Iris pigment epithelial cell (primary cell): ENCODE data around the gene ATP6V1G2.

Experiments
- DNase-seq: peaks from one replicate; pipeline ENCODE4 v3.0.0-alpha.2; 2011; ENCODE audit warnings: low read depth

The ATP6V1G2 gene

DNA sequence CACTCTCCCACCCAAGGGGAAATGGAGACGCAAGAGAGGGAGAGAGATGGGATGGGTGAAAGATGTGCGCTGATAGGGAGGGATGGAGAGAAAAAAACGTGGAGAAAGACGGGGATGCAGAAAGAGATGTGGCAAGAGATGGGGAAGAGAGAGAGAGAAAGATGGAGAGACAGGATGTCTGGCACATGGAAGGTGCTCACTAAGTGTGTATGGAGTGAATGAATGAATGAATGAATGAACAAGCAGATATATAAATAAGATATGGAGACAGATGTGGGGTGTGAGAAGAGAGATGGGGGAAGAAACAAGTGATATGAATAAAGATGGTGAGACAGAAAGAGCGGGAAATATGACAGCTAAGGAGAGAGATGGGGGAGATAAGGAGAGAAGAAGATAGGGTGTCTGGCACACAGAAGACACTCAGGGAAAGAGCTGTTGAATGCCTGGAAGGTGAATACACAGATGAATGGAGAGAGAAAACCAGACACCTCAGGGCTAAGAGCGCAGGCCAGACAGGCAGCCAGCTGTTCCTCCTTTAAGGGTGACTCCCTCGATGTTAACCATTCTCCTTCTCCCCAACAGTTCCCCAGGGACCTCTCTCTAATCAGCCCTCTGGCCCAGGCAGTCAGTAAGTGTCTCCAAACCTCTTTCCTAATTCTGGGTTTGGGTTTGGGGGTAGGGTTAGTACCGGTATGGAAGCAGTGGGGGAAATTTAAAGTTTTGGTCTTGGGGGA, 29.7 kb upstream of the ATP6V1G2 start:
- DNase-seq = no peak

GRCh38 chr6:31575335-31575901, 29.0 kb upstream of the ATP6V1G2 start, which contains the start of gene TNF:
Gene TNF (plus strand): TSS chr6:31575565. CDS start chr6:31575742, 177 bp downstream.
- no peak for DNase-seq

DNA sequence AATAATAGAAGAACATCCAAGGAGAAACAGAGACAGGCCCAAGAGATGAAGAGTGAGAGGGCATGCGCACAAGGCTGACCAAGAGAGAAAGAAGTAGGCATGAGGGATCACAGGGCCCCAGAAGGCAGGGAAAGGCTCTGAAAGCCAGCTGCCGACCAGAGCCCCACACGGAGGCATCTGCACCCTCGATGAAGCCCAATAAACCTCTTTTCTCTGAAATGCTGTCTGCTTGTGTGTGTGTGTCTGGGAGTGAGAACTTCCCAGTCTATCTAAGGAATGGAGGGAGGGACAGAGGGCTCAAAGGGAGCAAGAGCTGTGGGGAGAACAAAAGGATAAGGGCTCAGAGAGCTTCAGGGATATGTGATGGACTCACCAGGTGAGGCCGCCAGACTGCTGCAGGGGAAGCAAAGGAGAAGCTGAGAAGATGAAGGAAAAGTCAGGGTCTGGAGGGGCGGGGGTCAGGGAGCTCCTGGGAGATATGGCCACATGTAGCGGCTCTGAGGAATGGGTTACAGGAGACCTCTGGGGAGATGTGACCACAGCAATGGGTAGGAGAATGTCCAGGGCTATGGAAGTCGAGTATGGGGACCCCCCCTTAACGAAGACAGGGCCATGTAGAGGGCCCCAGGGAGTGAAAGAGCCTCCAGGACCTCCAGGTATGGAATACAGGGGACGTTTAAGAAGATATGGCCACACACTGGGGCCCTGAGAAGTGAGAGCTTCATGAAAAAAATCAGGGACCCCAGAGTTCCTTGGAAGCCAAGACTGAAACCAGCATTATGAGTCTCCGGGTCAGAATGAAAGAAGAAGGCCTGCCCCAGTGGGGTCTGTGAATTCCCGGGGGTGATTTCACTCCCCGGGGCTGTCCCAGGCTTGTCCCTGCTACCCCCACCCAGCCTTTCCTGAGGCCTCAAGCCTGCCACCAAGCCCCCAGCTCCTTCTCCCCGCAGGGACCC, 28.0 kb upstream of the ATP6V1G2 start:
- DNase-seq = no peak

DNA sequence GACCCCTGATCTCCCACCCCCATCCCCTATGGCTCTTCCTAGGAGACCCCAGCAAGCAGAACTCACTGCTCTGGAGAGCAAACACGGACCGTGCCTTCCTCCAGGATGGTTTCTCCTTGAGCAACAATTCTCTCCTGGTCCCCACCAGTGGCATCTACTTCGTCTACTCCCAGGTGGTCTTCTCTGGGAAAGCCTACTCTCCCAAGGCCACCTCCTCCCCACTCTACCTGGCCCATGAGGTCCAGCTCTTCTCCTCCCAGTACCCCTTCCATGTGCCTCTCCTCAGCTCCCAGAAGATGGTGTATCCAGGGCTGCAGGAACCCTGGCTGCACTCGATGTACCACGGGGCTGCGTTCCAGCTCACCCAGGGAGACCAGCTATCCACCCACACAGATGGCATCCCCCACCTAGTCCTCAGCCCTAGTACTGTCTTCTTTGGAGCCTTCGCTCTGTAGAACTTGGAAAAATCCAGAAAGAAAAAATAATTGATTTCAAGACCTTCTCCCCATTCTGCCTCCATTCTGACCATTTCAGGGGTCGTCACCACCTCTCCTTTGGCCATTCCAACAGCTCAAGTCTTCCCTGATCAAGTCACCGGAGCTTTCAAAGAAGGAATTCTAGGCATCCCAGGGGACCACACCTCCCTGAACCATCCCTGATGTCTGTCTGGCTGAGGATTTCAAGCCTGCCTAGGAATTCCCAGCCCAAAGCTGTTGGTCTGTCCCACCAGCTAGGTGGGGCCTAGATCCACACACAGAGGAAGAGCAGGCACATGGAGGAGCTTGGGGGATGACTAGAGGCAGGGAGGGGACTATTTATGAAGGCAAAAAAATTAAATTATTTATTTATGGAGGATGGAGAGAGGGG, 27.1 kb upstream of the ATP6V1G2 start:
- DNase-seq = no peak

DNA sequence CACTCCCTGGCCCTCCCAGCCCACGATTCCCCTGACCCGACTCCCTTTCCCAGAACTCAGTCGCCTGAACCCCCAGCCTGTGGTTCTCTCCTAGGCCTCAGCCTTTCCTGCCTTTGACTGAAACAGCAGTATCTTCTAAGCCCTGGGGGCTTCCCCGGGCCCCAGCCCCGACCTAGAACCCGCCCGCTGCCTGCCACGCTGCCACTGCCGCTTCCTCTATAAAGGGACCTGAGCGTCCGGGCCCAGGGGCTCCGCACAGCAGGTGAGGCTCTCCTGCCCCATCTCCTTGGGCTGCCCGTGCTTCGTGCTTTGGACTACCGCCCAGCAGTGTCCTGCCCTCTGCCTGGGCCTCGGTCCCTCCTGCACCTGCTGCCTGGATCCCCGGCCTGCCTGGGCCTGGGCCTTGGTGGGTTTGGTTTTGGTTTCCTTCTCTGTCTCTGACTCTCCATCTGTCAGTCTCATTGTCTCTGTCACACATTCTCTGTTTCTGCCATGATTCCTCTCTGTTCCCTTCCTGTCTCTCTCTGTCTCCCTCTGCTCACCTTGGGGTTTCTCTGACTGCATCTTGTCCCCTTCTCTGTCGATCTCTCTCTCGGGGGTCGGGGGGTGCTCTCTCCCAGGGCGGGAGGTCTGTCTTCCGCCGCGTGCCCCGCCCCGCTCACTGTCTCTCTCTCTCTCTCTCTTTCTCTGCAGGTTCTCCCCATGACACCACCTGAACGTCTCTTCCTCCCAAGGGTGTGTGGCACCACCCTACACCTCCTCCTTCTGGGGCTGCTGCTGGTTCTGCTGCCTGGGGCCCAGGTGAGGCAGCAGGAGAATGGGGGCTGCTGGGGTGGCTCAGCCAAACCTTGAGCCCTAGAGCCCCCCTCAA, 25.9 kb upstream of the ATP6V1G2 start, which contains the start of gene LTA:
TSS of gene LTA (plus strand) at position 249 of the 871 bp plus-strand sequence. CDS start at position 703, 454 bp downstream.
- DNase-seq = no peak

- no peak for DNase-seq
Measured at GRCh38 chr6:31569861-31570536, 23.6 kb upstream of the ATP6V1G2 start.

DNA sequence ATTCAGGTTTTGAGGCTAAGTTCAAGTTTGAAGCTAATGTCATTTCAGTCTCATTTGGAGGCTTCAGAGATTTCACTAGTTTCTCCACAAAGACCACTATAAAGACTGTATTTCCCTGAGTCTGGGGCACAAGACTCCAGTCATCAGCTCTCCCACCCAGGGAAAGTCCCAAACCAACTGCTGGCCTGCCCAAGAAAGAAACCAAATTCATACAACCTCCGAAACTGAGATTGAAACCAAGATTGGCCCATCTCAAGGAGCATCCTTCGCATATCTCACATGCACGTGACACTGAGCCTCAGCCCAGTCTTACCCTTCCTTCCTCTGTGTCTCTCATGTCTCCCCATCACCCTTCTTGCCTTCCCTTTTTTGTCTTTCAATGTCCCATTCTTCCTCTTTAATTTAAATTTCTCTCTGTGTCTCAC, 22.1 kb upstream of the ATP6V1G2 start:
- no peak for DNase-seq

- no peak for DNase-seq
Measured at GRCh38 chr6:31567531-31568370, 21.3 kb upstream of the ATP6V1G2 start.

GRCh38 chr6:31560697-31561058, 14.3 kb upstream of the ATP6V1G2 start:
- no peak for DNase-seq

GRCh38 chr6:31559958-31560696, 13.7 kb upstream of the ATP6V1G2 start:
- DNase-seq = peak; percentile 52

DNA sequence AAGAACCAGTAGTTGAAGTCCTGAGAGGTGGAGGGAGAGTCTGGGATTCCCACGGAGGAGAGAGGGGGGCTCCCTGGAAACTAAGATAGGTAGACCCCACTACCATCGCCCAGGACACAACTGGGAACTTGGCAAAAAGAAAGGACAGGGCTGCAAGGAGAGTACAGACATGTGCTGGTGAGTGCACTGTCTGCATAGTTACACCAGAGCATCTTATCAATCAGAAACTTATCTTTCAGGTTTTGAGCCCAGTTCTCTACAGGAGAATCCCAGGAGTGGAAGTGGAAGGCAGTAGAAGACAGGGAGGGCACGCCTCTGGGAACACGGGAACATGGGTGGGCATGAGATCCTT, 13.2 kb upstream of the ATP6V1G2 start:
- no peak for DNase-seq

- peak; percentile 26 for DNase-seq
Measured at GRCh38 chr6:31558631-31559500, 12.5 kb upstream of the ATP6V1G2 start.

GRCh38 chr6:31558318-31558625, 11.9 kb upstream of the ATP6V1G2 start:
- no peak for DNase-seq

DNA sequence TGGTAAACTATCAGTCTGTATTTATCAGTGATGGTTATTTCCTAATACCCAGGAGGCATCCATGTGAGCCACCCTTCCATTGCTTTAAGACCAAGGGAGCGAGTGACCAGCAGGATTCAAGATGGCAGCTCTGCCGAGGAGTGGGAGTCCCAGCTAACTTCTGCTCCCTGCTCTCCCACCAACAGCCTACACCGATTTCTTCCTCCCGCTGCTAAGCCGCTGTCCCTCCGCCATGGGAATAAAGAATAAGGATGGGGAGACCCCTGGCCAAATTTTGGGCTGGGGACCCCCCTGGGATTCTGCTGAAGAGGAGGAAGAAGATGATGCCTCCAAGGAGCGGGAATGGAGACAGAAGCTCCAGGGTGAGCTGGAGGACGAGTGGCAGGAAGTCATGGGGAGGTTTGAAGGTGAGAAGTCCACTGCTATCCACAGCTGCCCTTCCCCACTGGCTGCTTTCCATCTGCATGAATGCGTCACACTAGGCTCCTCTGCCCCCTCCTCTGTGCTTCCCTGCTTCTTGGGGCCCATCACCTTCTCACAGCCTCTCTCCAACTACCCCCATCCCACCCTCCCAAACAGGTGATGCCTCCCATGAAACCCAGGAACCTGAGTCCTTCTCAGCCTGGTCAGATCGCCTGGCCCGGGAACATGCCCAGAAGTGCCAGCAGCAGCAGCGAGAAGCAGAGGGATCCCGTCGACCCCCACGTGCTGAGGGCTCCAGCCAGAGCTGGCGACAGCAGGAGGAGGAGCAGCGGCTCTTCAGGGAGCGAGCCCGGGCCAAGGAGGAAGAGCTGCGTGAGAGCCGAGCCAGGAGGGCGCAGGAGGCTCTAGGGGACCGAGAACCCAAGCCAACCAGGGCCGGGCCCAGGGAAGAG, 11.3 kb upstream of the ATP6V1G2 start:
- no peak for DNase-seq

- no peak for DNase-seq
Measured at GRCh38 chr6:31556307-31556706, 9.9 kb upstream of the ATP6V1G2 start.

- DNase-seq = peak; percentile 56
Measured at GRCh38 chr6:31551371-31551770, 5.0 kb upstream of the ATP6V1G2 start.

DNA sequence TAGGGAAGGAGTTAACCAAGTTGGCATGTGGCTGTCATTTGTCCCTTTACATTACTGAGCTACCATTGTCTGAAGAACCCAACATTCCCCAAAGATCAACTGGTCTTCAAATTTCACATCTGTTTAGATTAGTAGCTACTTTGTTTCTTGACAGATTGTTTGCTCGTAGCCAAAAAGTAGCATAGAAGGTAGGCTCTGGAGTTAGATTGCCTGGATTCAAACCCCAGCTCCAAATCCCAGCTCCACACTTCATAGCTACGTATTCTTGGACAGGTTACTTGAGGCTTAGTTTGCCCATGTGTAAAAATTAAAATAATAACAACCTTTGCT, 2.1 kb upstream of the ATP6V1G2 start:
- no peak for DNase-seq
